Cortex of kidney (tissue), 1 donor: ENCODE measurements around the gene TGM4.
"Not testable (repeated sequence)": the region's sequence is repeated elsewhere in the genome, so short reads cannot be mapped to it uniquely, and the experiment has no call there.

Source experiments
- DNase-seq: peaks from one replicate; lab custom pipeline; 2025; lab: John Stamatoyannopoulos, UW

Gene TGM4

GRCh38 chr3:44915702-44916438 lies 41.5 kb downstream of the TGM4 start:
- no peak for DNase-seq

- DNase-seq = no peak
Observed at GRCh38 chr3:44918087-44918486, 43.7 kb downstream of the TGM4 start.

GRCh38 chr3:44918581-44918980 lies 44.2 kb downstream of the TGM4 start:
- DNase-seq = no peak

- DNase-seq = no peak
Observed at GRCh38 chr3:44920081-44920480, 45.7 kb downstream of the TGM4 start.

GRCh38 chr3:44923632-44924456 lies 49.4 kb downstream of the TGM4 start:
- DNase-seq = no peak

- no peak for DNase-seq
Observed at GRCh38 chr3:44924457-44925084, 50.2 kb downstream of the TGM4 start.

- no peak for DNase-seq
Observed at GRCh38 chr3:44926172-44926571, 51.8 kb downstream of the TGM4 start.

GRCh38 chr3:44926921-44927320 lies 52.5 kb downstream of the TGM4 start:
- no peak for DNase-seq

- no peak for DNase-seq
Observed at GRCh38 chr3:44927371-44927770, 53.0 kb downstream of the TGM4 start.

- DNase-seq = no peak
Observed at GRCh38 chr3:44929782-44930181, 55.4 kb downstream of the TGM4 start.

- no peak for DNase-seq
Observed at GRCh38 chr3:44930911-44931310, 56.5 kb downstream of the TGM4 start.

GRCh38 chr3:44931791-44932190 lies 57.4 kb downstream of the TGM4 start:
- DNase-seq = no peak

GRCh38 chr3:44932271-44932670 lies 57.9 kb downstream of the TGM4 start:
- DNase-seq = no peak

GRCh38 chr3:44932986-44933944 lies 58.9 kb downstream of the TGM4 start:
- no peak for DNase-seq

GRCh38 chr3:44939581-44940036 lies 65.2 kb downstream of the TGM4 start:
- no peak for DNase-seq

- DNase-seq = no peak
Observed at GRCh38 chr3:44942202-44942921, 68.0 kb downstream of the TGM4 start.

GRCh38 chr3:44948239-44948638 lies 73.8 kb downstream of the TGM4 start:
- DNase-seq = no peak

GRCh38 chr3:44949770-44950169 lies 75.4 kb downstream of the TGM4 start:
- DNase-seq = not testable (repeated sequence)

GRCh38 chr3:44950275-44950734 lies 75.9 kb downstream of the TGM4 start:
- DNase-seq = no peak

- DNase-seq = no peak
Observed at GRCh38 chr3:44952689-44953088, 78.3 kb downstream of the TGM4 start.

GRCh38 chr3:44954304-44954703 lies 79.9 kb downstream of the TGM4 start:
- no peak for DNase-seq
